Activated CD4-positive, alpha-beta T cell treated with anti-CD3 and anti-CD28 coated beads, Interleukin-2, amount 10 ng/mL, durations not matched to agents 7 days and 5 days (primary cell): ENCODE measurements around the gene SPECC1L. TPM values are rescaled to one million over a fixed set of nuclear protein-coding genes. Genes with fewer than 3 reads are reported as not detected.
A peak's percentile ranks its signal among the peaks of the same experiment; 100 is the strongest.

ENCODE experiments used
- CTCF ChIA-PET: fragments of 350-600 bp; sonication (Branson Sonifier 250); formaldehyde crosslinking; loops from one replicate; lab custom pipeline; 2021; ENCODE audit warnings: antibody characterized with exemption; lab: Charles Lee
- POLR2A ChIA-PET: fragments of 350-600 bp; sonication (Branson Sonifier 250); formaldehyde crosslinking; loops from one replicate; lab custom pipeline; 2021; ENCODE audit warnings: antibody characterized with exemption; lab: Charles Lee
- DNase-seq: peaks from one replicate; pipeline ENCODE4 v3.0.0-alpha.2; 2020
- H3K27ac Mint-ChIP-seq: one replicate; pipeline ENCODE4 v1.8.0; 2021; ENCODE audit warnings: mild to moderate bottlenecking, moderate library complexity, mixed read lengths
- H3K27me3 Mint-ChIP-seq: one replicate; pipeline ENCODE4 v1.8.0; 2021; ENCODE audit warnings: mixed read lengths
- H3K36me3 Mint-ChIP-seq: one replicate; pipeline ENCODE4 v1.8.0; 2021; ENCODE audit warnings: low read depth, mixed read lengths
- H3K4me1 Mint-ChIP-seq: one replicate; pipeline ENCODE4 v1.8.0; 2021; ENCODE audit warnings: mixed read lengths
- H3K4me3 Mint-ChIP-seq: one replicate; pipeline ENCODE4 v1.8.0; 2021; ENCODE audit warnings: mild to moderate bottlenecking, moderate library complexity, mixed read lengths
- H3K9me3 Mint-ChIP-seq: one replicate; pipeline ENCODE4 v1.8.0; 2021; ENCODE audit warnings: mixed read lengths
- total RNA-seq, 2 experiments: library from RNA; stranded (reverse); gene quantifications; one replicate each; pipeline ENCODE4 v1.2.3, GENCODE V29; 2021

The SPECC1L gene
- total RNA-seq, 2 experiments from 2014 or later, result 53.1 to 59.5 TPM

GRCh38 chr22:24429411-24430365 lies 159.1 kb downstream of the SPECC1L start:
- peak overlapping the region; percentile 86 for H3K4me3 Mint-ChIP-seq
- H3K4me1 Mint-ChIP-seq, result peaks cover 88% of the 10 kb centered on the region
- peaks cover 21% of the 10 kb centered on the region for H3K36me3 Mint-ChIP-seq
- POLR2A ChIA-PET, result interaction anchor here (0.6 kb wide), 1 partner anchor 266 kb away, joined by 3 read pairs; no protein-coding TSS in a partner anchor
- peak; percentile 75 for DNase-seq
- H3K27me3 Mint-ChIP-seq, result peaks cover 4% of the 10 kb centered on the region
- CTCF ChIA-PET, result interaction anchor here (1.5 kb wide), 1 partner anchor 55 kb away, joined by 5 read pairs; no protein-coding TSS in a partner anchor
- no peaks in the 10 kb centered on the region for H3K9me3 Mint-ChIP-seq
- peak overlapping the region; percentile 97 for H3K27ac Mint-ChIP-seq

- Mint-ChIP-seq H3K36me3 (peaks cover 23% of the 10 kb centered on the region), H3K4me1 (peaks cover 94% of the 10 kb centered on the region), H3K27me3 (peaks cover 3% of the 10 kb centered on the region), H3K27ac (peak overlapping the region; percentile 97), H3K4me3 (peak overlapping the region; percentile 20), H3K9me3 (no peaks in the 10 kb centered on the region)
- no peak for DNase-seq
- CTCF ChIA-PET, result interaction anchor here (1.3 kb wide), 1 partner anchor 14 kb away, joined by 3 read pairs; no protein-coding TSS in a partner anchor
- POLR2A ChIA-PET, result no interaction called here
Measured at GRCh38 chr22:24430431-24431308, 160.0 kb downstream of the SPECC1L start.

GRCh38 chr22:24431309-24432034 lies 160.8 kb downstream of the SPECC1L start:
- Mint-ChIP-seq H3K36me3 (peaks cover 23% of the 10 kb centered on the region), H3K27me3 (no peaks in the 10 kb centered on the region), H3K4me1 (peaks cover 89% of the 10 kb centered on the region), H3K4me3 (peak overlapping the region; percentile 3), H3K27ac (peak overlapping the region; percentile 67), H3K9me3 (no peaks in the 10 kb centered on the region)
- no peak for DNase-seq
- ChIA-PET CTCF (interaction anchor here (1.0 to 1.3 kb wide), 2 partner anchors 10 to 15 kb away, joined by 3 read pairs; no protein-coding TSS in a partner anchor), POLR2A (no interaction called here)

- H3K27ac Mint-ChIP-seq, result peak overlapping the region; percentile 62
- no peak overlapping the region for H3K4me3 Mint-ChIP-seq
Measured at GRCh38 chr22:24432059-24432853, 161.6 kb downstream of the SPECC1L start.

GRCh38 chr22:24433001-24433827 lies 162.6 kb downstream of the SPECC1L start:
- H3K36me3 Mint-ChIP-seq, result peaks cover 26% of the 10 kb centered on the region
- CTCF ChIA-PET, result interaction anchor here (0.6 to 1.0 kb wide), 2 partner anchors 9 to 63 kb away, joined by 4 read pairs; no protein-coding TSS in a partner anchor
- POLR2A ChIA-PET, result no interaction called here
- DNase-seq, result no peak
- peaks cover 93% of the 10 kb centered on the region for H3K4me1 Mint-ChIP-seq
- H3K4me3 Mint-ChIP-seq, result no peak overlapping the region
- no peaks in the 10 kb centered on the region for H3K27me3 Mint-ChIP-seq
- no peaks in the 10 kb centered on the region for H3K9me3 Mint-ChIP-seq
- H3K27ac Mint-ChIP-seq, result no peak overlapping the region

More at GRCh38 chr22:24432059-24432853, 161.6 kb downstream of the SPECC1L start:
- Mint-ChIP-seq H3K27me3 (no peaks in the 10 kb centered on the region), H3K9me3 (no peaks in the 10 kb centered on the region), H3K36me3 (peaks cover 23% of the 10 kb centered on the region), H3K4me1 (peaks cover 89% of the 10 kb centered on the region)
- CTCF ChIA-PET, result interaction anchor here (1.0 to 1.3 kb wide), 2 partner anchors 9 to 15 kb away, joined by 3 read pairs; no protein-coding TSS in a partner anchor
- POLR2A ChIA-PET, result no interaction called here
- DNase-seq, result no peak

GRCh38 chr22:24433828-24434470 lies 163.3 kb downstream of the SPECC1L start:
- Mint-ChIP-seq H3K4me1 (peaks cover 87% of the 10 kb centered on the region), H3K9me3 (no peaks in the 10 kb centered on the region), H3K36me3 (peaks cover 20% of the 10 kb centered on the region), H3K4me3 (peak overlapping the region; percentile 42), H3K27me3 (no peaks in the 10 kb centered on the region), H3K27ac (peak overlapping the region; percentile 89)
- ChIA-PET CTCF (interaction anchor here (0.6 to 1.4 kb wide), 4 partner anchors 10 to 88 kb away, joined by 3 to 4 read pairs (median 4); no protein-coding TSS in a partner anchor), POLR2A (interaction anchor here (1.0 kb wide), 1 partner anchor 10 kb away, joined by 4 read pairs; no protein-coding TSS in a partner anchor)
- DNase-seq, result no peak

- peak overlapping the region; percentile 42 for H3K4me3 Mint-ChIP-seq
- ChIA-PET CTCF (interaction anchor here (0.8 to 2.2 kb wide), 5 partner anchors 11 to 91 kb away, joined by 3 to 9 read pairs (median 3); no protein-coding TSS in a partner anchor), POLR2A (interaction anchor here (1.0 kb wide), 1 partner anchor 11 kb away, joined by 4 read pairs; no protein-coding TSS in a partner anchor)
- H3K9me3 Mint-ChIP-seq, result no peaks in the 10 kb centered on the region
- peaks cover 22% of the 10 kb centered on the region for H3K36me3 Mint-ChIP-seq
- H3K4me1 Mint-ChIP-seq, result peaks cover 85% of the 10 kb centered on the region
- H3K27ac Mint-ChIP-seq, result peak overlapping the region; percentile 89
- peak; percentile 83 for DNase-seq
- no peaks in the 10 kb centered on the region for H3K27me3 Mint-ChIP-seq
Measured at GRCh38 chr22:24434471-24435322, 164.1 kb downstream of the SPECC1L start.

GRCh38 chr22:24435323-24435645 lies 164.7 kb downstream of the SPECC1L start:
- Mint-ChIP-seq H3K4me1 (peaks cover 81% of the 10 kb centered on the region), H3K9me3 (no peaks in the 10 kb centered on the region), H3K27me3 (no peaks in the 10 kb centered on the region), H3K4me3 (no peak overlapping the region), H3K27ac (peak overlapping the region; percentile 89), H3K36me3 (peaks cover 22% of the 10 kb centered on the region)
- ChIA-PET POLR2A (no interaction called here), CTCF (interaction anchor here (0.6 to 2.2 kb wide), 7 partner anchors 9 to 90 kb away, joined by 3 to 9 read pairs (median 3); no protein-coding TSS in a partner anchor)
- no peak for DNase-seq

- DNase-seq, result no peak
- Mint-ChIP-seq H3K9me3 (no peaks in the 10 kb centered on the region), H3K27me3 (no peaks in the 10 kb centered on the region), H3K4me3 (no peak overlapping the region), H3K27ac (no peak overlapping the region), H3K36me3 (peaks cover 27% of the 10 kb centered on the region), H3K4me1 (peaks cover 81% of the 10 kb centered on the region)
- POLR2A ChIA-PET, result no interaction called here
- CTCF ChIA-PET, result interaction anchor here (0.6 to 2.2 kb wide), 8 partner anchors 8 to 92 kb away, joined by 3 to 9 read pairs (median 3); no protein-coding TSS in a partner anchor
Measured at GRCh38 chr22:24435861-24436371, 165.3 kb downstream of the SPECC1L start.
